ENCODE data around the gene EPHB1.
"Not testable (repeated sequence)": the region's sequence is repeated elsewhere in the genome, so short reads cannot be mapped to it uniquely, and the experiment has no call there.

The EPHB1 gene

DNA sequence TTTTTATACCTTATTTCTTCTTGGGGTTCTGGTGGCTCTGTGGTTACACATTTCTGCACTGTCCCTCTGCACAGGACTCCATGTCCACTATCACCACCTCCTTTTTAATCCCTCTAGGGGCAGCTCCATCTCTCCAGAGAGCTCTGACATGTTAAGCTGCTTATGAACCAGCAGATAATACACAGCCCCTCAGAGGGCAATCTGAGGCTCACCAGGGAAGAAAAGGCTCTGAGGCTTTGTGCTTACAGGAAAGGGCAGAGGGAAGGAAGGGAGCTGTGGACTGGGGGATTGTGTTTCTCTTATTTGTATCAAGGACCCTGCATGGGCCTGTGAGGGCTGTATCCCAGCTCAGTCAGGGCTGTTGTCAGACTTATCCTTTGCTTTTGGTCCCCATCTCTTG lies 164.5 kb downstream of the EPHB1 start:
- DNase-seq = no peak

DNA sequence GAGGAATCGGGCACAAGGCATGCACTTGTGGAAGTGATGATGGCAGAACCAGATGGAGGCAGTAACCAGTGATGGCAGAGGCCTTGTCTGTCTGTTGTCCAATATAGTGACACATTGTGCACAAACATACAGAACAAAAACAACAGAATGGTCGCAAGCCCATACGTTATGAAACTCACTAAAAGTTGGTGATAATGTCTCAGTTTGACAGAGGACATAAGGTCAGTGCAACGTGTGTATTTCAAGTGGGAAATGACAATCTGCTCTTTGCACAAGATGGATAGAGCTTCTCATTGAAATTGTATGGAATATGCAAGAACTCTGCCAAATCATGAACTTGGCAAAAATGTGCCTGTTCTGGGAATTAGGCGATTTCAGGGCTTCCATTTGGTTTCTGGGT lies 169.2 kb downstream of the EPHB1 start:
- DNase-seq = no peak

DNA sequence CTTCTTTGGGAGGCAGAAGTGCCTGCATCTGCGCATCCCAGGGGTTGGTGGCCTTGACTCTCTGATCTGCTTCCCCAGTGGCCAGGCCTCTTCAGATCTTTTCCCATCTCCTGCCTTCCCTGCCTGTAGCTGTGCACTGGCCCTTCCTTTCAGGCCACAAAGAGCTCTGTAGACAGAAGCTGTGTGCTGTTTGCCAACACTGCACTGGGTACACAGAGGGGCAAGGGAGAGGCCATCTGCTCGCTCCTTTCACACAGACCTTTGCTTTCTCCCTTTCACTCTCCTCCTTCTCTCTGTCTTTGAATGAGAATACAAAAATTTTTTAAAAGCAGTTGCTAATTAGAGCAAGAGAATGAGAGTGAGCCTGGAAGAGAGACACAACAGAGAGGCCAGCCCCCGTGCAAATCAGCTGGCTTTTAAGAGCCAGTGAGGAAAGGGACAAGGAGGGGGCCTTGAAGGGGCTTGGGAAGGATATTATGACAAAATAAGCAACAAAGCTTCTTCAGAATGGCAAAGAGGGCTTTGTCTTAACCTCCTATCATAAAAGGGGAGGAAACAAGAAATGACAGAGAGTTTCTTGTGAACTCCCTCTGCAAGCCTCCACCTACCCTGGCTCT lies 170.9 kb downstream of the EPHB1 start:
- no peak for DNase-seq

DNA sequence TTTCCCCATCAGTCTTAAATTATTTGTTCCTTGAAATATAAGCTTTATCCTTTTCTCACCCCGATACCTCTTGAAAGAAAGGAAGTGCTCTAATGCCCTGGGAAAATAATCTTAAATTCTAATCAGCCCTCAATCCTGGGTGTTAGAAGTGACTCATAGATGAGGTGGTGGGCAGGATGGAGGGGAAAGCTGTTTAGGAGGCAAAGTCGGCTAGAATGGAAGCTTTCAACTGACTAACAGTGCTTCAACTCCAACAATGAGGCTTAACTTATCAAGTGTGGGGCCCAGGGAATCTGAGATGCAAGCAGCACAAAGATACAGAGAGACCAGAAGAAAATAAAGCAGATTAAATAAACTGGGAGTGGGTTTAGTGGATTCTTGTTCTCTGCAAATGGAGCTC lies 175.8 kb downstream of the EPHB1 start:
- no peak for DNase-seq

DNA sequence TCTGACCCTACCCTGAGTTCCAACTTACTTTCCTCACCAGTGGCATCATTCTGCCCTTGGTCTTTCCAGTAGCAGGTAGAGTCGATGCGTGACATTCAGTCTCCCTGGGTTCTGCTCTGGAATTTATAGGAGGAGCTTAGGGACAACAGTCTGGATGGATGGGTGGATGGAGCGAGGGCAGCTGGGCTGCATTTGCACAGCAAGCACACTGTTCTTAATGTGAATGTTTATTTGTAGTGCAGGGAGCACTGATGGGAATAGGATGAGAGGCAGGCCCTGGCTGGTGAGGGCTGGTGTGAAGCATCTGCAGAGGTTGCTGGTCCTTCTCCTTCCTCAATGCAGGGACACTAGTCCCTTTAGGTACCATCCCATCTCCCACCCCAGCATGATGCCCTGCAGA lies 176.2 kb downstream of the EPHB1 start:
- no peak for DNase-seq

DNA sequence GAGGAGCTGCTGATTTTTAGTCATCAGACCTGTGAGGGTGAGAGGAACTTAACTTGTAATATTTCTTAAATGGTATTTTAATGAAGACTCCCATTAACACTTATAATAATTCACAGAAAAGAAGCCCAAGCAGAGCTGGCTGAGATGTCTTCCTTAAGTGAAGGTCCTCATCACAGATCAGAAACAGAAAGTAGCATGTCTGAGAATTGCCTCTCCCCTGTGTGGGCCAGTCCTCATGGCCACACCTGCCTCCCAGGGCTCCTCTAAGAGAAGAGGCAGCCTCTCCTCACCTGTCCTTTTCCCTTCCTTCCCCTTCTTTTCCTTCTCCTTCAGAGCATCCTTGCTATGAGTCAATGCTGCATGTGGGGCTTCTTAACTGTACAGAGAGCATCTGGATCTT lies 176.8 kb downstream of the EPHB1 start:
- DNase-seq = not testable (repeated sequence)

DNA sequence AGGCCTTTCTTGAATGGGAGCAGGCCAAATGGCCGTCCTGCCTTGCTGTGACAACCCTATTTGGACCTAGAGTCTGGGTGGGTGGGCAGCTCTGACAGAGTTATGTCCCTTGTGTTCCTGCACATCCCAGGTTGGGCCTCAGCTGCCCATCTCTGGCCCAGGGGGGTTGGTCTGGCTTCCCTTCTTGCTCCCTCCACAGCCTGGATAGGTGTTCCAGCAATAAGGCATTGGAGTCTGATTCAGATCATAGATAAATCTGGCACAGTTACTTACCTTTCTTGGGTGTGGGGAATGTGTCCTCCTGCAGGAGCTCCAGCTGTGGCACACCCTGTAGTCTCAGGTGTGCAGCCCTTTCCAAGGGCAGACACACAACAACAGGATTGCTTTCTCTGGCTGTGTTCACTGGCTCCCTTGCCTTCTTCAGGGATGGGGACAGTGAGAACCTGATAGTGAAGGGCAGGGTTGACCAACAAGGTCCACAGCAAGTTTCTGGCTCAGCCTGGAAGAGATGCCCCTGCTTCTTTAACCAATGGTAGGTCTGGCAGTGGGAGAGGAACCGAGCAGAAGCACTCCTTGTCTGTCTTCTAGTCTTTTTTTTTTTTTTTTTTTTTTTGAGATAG lies 177.9 kb downstream of the EPHB1 start:
- DNase-seq = no peak

DNA sequence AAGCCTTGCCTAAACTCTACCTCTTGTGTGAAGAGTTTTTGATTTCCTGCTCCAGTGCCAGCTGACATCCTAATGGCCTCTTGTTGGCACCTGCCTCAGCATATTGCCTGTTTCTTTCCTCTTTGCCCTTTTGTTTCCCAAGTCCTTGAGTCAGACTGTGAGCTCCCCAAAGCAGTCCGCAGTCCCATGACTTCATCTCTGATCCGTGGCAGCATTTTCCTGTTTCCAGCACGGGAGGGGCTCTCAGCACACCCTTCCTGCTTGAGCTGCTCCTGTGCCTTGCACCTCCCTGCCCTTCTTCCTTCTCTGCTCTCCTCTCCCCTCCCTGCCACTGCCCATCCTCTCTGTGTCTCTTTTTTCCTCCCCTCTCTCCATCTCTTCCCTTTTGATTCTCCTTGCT lies 179.6 kb downstream of the EPHB1 start:
- no peak for DNase-seq

DNA sequence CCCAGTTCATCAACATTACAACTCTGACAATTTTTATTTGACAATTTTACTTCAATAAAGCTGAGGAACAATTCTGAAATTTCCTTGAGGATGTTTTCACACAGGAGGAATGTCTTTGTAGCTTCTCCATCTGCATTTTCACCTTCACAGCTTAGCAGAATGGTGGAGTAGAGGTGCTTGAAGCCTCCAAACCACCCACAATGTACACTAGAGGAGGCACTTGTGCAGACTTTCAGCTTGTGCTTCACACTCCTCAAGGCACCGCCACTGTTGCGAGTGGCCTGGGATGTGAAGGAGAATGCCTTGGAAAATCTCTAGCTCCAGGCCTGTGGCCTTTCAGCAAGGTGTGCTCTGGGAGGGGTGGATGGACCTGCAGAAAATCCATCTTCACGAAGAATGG lies 181.9 kb downstream of the EPHB1 start:
- DNase-seq = no peak

DNA sequence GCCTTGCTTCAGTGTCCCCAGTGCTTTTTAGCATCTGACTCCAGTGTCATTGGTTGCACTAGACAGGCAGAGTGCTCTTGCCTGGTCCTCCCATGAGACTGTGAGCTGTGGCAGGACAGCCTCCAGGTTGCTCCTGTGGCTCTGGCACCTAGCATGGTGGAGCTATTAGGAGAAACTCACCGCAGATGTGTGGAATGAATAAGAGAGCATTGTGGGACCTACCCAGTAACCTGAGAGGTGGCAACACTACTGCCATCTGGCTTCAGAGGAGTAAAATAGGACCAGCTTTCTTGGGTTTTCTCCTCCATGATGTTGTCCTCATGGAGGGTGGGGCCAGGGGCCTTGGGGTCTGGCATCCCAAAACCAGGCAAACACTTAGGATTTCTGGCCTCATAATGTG lies 183.6 kb downstream of the EPHB1 start:
- DNase-seq = no peak

DNA sequence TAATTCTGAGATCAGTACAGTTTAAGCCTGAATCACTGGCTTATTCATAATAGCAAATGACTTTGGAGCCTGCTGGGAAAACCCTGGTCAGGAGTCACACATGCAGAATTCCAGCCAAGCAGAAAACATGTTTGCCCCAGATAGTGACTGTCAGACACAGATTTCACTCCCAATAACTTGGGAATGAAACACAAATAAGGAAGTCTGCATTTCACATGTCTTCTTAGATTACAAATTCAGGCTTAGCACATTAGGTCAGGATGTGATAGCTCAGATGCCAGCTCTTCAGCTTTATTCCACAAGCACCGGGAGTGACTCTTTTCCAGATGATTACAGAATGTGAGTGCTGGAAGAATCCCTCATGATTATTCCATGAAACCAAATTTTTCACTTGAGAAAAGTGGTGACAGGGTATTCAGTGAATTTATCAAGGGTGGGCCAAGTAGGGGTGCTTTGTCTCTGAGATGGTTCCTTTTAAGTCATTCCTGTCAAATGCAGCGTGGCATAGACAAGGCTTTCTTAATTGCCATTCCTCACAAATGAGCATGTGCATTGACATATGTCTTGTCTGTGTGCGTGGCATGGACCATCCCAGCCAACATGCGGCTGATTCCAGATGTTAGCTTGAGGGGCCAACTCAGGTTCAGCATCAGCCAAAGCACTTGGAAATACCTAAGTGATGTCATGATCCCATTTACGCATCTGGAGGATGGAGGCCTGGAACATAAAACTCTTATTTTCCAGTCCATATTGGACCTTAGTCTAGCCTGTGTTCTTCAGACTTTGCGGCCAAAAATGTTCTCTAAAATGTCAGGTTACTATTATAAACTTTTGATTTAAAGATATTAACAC lies 191.0 kb downstream of the EPHB1 start:
- no peak for DNase-seq

DNA sequence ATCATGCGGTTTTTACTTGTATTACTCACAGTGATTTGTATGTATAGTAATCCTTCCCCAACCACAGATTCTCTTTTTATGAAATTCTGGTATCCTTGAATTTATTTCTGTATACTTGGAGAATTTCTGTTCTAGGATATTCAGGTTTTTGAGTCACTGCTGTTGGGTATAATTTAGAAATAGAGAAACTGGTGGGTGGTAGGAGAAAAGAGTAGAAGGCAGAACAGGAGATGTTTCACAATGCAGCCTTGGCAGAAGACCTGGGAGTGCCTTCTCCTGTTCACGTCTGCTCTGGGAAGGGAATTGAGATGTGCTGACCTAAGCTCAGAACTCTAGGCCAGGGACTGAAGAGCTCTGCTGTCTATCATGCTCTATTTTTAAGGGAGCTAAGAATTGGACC lies 193.6 kb downstream of the EPHB1 start:
- no peak for DNase-seq

DNA sequence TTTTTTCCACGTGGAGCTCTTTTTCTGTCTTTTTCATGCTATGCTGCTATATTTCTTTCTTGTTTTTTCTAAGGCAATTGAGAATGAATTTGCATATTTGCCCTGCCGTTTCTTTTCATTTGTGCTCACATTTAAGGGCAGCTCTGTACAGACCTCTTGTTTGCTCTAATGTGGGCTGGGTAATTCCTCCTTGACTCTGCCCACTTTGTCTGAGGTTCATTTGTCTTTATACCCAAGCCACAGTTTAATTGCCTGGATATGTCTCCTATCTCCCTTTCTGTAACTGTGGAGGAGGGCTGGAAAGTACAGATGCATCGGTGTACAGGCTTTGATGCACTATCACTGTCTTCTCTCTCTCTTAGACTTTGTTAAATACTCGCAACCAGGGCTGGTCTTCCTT lies 195.9 kb downstream of the EPHB1 start:
- no peak for DNase-seq

DNA sequence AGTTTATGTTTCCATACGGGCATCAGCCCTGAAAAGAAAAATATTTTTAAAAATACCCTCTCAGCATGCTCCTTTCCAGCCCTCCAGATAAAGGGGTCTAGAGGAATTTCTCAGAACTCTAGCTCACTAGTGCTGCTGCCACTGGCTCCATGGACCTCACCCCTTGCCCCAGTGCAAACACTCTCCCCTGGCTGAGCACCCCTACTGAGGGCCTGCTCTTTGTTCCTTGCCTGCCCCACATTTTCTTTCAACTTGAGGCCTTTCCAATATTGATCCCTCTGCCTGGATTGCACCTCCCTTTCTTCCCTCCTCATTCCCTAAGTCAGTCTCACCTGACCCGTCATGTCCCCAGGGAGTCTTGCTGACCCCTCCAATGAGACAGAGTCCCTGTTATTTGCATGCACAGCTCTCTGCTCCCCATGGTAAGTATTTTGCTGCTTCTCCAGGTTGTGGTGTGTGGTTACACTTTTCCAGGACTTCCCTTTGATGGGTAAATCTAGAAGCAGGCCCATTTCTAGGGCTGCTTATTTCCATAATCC lies 196.5 kb downstream of the EPHB1 start:
- no peak for DNase-seq

DNA sequence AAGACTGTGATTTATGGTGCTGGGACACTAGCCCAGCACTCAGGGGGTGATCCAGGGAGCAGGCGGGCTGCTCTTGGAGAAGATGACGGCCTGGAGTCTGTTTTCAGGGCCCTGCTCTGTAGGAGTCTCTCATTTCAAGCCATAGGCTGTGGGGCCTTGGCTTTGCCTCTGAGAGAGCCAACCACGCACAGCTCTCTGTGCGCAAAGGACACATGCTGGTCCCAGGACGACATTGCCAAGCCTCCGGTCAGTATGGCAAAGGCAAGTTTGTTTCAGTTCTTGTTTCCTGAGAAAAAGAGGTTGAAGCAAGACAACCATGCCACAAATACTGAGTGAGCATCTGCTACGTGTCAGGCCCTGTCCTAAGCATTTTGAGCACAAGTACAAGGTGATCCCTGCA lies 197.1 kb downstream of the EPHB1 start:
- no peak for DNase-seq

DNA sequence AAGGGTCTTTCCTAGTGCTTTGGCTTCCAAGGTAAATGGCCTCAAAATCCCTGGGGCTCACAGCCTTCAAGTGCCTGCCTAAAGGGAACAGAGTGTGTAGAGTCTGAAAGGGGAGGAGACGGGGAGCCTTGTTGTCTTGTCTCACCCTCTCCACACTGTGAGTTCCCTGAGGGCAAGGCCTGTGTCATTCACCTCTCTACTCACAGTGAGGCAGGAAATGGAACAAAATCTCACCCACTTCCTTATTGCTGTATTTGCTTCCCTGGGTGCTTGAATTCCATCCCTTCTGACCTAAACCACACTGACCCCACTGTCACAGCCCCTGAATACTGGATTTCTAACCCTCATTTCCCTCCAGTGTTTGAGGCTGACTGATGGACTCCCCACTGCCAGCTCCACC lies 197.5 kb downstream of the EPHB1 start:
- DNase-seq = no peak

DNA sequence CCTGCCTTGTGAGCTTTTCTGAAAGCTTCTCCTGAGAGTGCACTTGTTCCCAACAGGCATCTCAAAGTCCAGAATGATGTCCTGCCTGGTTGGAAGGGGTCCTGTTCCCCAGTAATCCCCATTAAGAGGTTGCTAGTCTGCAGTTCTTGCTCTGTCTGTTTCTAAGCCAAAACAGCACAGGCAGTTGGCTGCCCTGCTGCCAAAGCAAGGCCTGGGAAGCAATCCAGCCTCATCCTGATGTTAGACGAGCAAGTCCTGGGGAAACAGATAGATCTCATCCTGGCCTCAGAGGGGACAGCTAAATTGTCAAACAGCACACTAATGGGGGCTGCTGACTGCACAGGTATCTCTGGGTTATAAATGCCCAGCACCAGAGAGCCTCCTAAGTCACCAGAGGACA lies 198.0 kb downstream of the EPHB1 start:
- DNase-seq = no peak

DNA sequence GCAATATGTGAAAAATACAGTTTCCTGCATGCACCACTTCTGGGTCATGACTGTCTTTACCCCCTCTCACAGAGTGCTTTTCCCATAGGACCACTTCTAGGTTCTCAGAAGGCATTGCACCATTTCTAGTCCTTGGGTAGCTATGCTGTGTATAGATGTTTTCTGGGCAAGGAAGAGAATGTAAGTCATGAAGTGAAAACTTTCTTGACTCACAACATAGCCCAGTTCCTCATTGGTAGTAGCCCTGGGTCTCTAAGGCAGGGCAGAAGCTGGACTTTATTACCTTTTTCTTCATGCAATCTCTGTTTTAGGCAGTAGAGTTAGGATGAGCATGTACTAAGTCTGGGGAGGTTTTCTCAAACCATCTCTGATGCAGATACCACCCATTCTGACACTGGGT lies 203.1 kb downstream of the EPHB1 start:
- no peak for DNase-seq

DNA sequence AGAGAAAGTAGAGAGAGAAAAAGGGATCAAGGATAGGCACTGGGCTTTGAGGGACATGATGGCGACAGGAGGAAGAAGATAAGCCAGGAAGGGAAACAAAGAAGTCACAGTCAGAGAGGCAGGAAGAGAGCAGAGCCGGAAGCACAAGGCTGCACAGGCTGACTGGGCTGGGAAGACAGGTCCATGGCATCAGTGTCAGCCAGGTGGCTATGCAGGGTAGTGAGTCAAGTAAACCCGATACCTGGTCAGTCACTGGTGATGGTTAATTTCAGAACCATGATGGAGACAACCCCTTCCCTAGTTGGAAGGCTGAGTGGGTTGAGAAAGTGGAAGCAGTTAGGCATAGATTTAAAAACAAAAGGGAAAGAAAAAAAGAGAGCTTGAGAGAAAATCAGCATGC lies 203.8 kb downstream of the EPHB1 start:
- no peak for DNase-seq

DNA sequence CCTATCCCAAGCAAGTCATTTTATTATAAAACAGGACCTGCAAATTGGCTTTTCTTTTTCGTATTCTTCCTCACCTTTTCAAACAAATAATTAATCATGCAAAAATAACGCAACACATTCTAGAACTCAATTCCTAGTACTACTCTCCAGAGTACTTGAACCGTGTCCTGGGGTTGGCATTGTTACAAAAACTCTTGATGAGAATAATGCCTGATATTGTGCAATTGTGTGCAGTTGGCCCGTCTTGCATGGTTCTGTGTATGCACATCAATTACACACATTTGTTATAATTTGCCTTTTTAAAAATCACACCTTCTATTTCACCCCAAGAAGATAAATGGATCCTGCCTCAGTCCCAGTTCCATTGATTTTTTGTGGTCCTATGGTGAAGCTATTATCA lies 205.4 kb downstream of the EPHB1 start:
- DNase-seq = no peak

DNA sequence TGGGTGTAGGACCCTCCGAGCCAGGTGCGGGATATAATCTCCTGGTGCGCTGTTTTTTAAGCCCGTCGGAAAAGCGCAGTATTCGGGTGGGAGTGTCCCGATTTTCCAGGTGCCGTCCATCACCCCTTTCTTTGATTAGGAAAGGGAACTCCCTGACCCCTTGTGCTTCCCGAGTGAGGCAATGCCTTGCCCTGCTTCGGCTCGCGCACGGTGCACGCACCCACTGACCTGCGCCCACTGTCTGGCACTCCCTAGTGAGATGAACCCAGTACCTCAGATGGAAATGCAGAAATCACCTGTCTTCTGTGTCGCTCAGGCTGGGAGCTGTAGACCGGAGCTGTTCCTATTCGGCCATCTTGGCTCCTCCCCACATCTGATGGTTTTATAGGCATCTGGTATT lies 210.6 kb downstream of the EPHB1 start:
- not testable (repeated sequence) for DNase-seq

DNA sequence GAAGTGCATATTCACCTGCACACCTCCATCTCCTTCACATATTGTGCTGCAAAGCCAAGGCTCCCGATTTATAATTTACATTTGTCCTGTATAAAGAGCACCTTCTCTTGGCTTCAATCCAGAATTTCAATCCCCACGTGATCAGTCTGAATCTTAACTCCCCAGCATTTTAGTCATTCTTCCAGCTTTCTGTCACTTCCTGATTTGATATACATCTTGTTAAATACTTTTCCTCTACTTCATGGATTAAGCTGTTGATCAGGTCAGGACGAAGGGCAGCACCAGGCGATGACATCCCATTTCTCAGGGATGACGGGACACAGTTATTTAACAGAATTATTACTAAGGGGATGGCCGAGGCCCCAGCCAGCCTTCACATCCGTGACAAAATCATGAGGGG lies 212.5 kb downstream of the EPHB1 start:
- DNase-seq = no peak

DNA sequence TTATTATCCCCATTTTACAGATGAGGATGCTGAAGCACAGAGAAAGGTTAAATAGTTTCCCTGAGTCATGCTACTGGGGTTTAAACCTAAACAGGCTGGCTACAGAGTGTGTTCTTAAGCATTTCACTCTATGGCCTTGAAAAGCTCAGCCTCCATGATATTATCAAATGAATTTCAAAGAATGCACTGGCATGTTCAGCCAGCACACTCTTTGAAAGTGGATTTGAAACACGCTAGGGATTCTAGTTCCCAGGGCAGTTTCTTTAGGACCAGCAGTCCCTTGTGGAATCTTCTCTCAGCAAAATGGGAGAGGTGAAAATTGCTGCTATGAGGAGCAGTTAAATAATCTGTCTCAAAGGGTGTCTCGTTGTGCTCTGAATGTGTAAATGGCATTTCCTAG lies 213.3 kb downstream of the EPHB1 start:
- no peak for DNase-seq

DNA sequence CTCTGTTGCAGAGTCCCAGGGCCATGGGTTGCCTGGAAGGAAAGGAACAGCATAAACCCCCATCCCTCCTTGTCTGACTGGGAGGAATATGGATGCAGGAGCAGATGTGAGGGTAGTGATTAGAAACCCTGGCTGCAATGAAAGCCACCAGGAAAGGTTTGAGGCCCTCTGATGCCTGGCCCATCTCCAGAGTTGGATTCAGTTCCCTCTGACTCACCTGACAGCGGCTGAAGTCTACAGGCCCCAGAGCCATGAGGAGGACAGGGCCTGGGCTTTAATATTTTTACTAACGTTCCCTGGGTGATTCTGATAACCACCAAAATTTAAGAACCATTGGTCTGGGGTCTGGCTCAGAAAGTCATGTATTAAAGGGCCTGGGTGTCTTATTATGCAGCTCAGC lies 214.0 kb downstream of the EPHB1 start:
- no peak for DNase-seq
